HepG2 (cell line): ENCODE measurements around the gene HMGN1. TPM values are rescaled to one million over a fixed set of nuclear protein-coding genes. Genes with fewer than 3 reads are reported as not detected.

ENCODE experiments used
- ARID4A ChIP-seq: sonication (generic); formaldehyde crosslinking; IDR thresholded peaks from 2 replicates; pipeline ENCODE4 v1.5.0; 2020; ENCODE audit warnings: mild to moderate bottlenecking, missing genetic modification reagents, borderline replicate concordance
- ATRX ChIP-seq: sonication (generic); formaldehyde crosslinking; IDR thresholded peaks from 2 replicates; pipeline ENCODE4 v1.4.0; 2020; ENCODE audit warnings: missing genetic modification reagents, borderline replicate concordance
- KIAA2018 ChIP-seq: sonication (generic); formaldehyde crosslinking; IDR thresholded peaks from 2 replicates; pipeline ENCODE4 v1.5.0; 2020; ENCODE audit warnings: mild to moderate bottlenecking, missing genetic modification reagents, borderline replicate concordance
- ZNF431 ChIP-seq: sonication (generic); formaldehyde crosslinking; IDR thresholded peaks from 2 replicates; pipeline ENCODE4 v1.9.0; 2022; ENCODE audit warnings: missing genetic modification reagents, low read depth, mild to moderate bottlenecking, borderline replicate concordance
- ZNF639 ChIP-seq: conservative IDR thresholded peaks from 2 replicates; pipeline ENCODE4 v1.6.1; 2018; ENCODE audit warnings: missing genetic modification reagents
- ZNF879 ChIP-seq: sonication (generic); formaldehyde crosslinking; IDR thresholded peaks from 2 replicates; pipeline ENCODE4 v1.8.1; 2023; ENCODE audit warnings: missing genetic modification reagents
- polyA plus RNA-seq, 8 experiments: library from polyadenylated mRNA; depleted of rRNA in 3 of 8; stranded (reverse) in 7 of 8; unstranded in 1 of 8; fragments of >200 nt; fragmentation: Illumina TruSeq in 4 of 8; extraction: Trizol in 4 of 8; gene quantifications; 2 replicates each; pipeline versions ENCODE4 v1.2.1 to v1.2.3, GENCODE V29; 2011 to 2016; ENCODE audit warnings: low read depth in 4 of 8, missing spikeins in 1 of 8, mixed read lengths in 1 of 8; ENCODE audit not compliant: insufficient read depth in 1 of 8
- total RNA-seq, 5 experiments: library from RNA; depleted of rRNA; stranded (reverse); fragments of >200 nt; fragmentation: Illumina TruSeq; extraction: Trizol; gene quantifications; 2 replicates each; pipeline ENCODE4 v1.2.3, GENCODE V29; 2016; ENCODE audit warnings: low read depth in 1 of 5
- TF ChIP-seq, protein P1 (sequence below): IDR thresholded peaks from 2 replicates; pipeline ENCODE4 v1.6.1; 2016; ENCODE audit warnings: missing compliant biosample characterization, missing genetic modification reagents, borderline replicate concordance
- TF ChIP-seq, protein P2 (sequence below): sonication (generic); formaldehyde crosslinking; conservative IDR thresholded peaks from 2 replicates; pipeline ENCODE4 v1.4.0; 2020; ENCODE audit warnings: mild to moderate bottlenecking, missing genetic modification reagents, moderate library complexity

Gene HMGN1
- total and polyA plus RNA-seq, 2 of the 13 experiments (the other 11 are each of a cell fraction or from before 2014, with no cell fraction given): 104 to 286 TPM

DNA sequence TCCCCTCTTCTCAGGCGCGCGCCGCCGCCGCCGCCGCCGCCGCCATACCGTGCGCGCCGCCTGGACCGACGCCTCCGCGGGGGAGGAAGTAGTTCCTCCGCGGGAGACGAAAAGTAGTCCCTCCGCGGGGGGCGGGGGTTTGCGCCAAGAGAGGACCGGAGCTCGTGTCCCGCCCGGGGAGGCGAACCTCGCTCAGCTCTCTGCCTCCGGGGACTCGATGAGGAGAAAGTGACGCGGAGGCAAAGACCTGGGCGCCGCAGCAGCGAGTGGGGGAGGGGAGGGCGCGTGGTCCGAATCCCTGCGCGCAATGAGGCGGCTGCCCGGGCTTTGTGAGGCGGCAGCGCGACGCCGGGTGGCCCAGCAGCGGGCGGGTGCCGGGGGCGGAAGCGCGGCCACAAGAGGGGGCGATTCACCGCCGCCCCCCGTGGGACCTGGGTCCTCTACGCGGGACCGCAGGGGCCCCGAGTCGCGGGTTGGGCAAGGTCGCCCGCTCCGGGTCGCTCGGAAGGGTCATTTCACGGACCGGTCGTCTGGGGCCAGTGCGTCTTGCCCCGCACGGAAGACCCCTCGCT, 35.2 kb downstream of the HMGN1 start, which contains the start of gene BRWD1 (continued):
- TF ChIP-seq, protein P1, sequence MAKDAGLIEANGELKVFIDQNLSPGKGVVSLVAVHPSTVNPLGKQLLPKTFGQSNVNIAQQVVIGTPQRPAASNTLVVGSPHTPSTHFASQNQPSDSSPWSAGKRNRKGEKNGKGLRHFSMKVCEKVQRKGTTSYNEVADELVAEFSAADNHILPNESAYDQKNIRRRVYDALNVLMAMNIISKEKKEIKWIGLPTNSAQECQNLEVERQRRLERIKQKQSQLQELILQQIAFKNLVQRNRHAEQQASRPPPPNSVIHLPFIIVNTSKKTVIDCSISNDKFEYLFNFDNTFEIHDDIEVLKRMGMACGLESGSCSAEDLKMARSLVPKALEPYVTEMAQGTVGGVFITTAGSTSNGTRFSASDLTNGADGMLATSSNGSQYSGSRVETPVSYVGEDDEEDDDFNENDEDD (CRISPR knock-in tag): peak; percentile 79; the same call in 1 of the 2 replicates
- TF ChIP-seq ZNF431 (CRISPR knock-in tag): no peak; the same call in 1 of the 2 replicates
- TF ChIP-seq ZNF639 (CRISPR knock-in tag): peak; percentile 80
- TF ChIP-seq ARID4A: peak; percentile 85; the same call in 1 of the 2 replicates
- no peak for TF ChIP-seq ATRX (CRISPR knock-in tag)
- peak; percentile 90; the same call in 1 of the 2 replicates for TF ChIP-seq ZNF879 (CRISPR knock-in tag)
- TF ChIP-seq, protein P2, sequence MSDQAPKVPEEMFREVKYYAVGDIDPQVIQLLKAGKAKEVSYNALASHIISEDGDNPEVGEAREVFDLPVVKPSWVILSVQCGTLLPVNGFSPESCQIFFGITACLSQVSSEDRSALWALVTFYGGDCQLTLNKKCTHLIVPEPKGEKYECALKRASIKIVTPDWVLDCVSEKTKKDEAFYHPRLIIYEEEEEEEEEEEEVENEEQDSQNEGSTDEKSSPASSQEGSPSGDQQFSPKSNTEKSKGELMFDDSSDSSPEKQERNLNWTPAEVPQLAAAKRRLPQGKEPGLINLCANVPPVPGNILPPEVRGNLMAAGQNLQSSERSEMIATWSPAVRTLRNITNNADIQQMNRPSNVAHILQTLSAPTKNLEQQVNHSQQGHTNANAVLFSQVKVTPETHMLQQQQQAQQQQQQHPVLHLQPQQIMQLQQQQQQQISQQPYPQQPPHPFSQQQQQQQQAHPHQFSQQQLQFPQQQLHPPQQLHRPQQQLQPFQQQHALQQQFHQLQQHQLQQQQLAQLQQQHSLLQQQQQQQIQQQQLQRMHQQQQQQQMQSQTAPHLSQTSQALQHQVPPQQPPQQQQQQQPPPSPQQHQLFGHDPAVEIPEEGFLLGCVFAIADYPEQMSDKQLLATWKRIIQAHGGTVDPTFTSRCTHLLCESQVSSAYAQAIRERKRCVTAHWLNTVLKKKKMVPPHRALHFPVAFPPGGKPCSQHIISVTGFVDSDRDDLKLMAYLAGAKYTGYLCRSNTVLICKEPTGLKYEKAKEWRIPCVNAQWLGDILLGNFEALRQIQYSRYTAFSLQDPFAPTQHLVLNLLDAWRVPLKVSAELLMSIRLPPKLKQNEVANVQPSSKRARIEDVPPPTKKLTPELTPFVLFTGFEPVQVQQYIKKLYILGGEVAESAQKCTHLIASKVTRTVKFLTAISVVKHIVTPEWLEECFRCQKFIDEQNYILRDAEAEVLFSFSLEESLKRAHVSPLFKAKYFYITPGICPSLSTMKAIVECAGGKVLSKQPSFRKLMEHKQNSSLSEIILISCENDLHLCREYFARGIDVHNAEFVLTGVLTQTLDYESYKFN: no peak; the same call in 1 of the 2 replicates
- TF ChIP-seq KIAA2018: peak; percentile 91; the same call in 1 of the 2 replicates
